Occipital lobe (tissue), 2 donors: ENCODE data around the gene NUP133. TPM values are rescaled to one million over a fixed set of nuclear protein-coding genes. Genes with fewer than 3 reads are reported as not detected.

Source experiments
- DNase-seq: peaks from one replicate; lab custom pipeline; 2025; lab: John Stamatoyannopoulos, UW
- total RNA-seq: library from RNA; depleted of rRNA; stranded (reverse); fragments of >200 nt; gene quantifications from one replicate; pipeline ENCODE4 v1.2.3, GENCODE V29; 2014

Gene NUP133
- total RNA-seq, 1 donor from 2014 or later, result 63.9 TPM

DNA sequence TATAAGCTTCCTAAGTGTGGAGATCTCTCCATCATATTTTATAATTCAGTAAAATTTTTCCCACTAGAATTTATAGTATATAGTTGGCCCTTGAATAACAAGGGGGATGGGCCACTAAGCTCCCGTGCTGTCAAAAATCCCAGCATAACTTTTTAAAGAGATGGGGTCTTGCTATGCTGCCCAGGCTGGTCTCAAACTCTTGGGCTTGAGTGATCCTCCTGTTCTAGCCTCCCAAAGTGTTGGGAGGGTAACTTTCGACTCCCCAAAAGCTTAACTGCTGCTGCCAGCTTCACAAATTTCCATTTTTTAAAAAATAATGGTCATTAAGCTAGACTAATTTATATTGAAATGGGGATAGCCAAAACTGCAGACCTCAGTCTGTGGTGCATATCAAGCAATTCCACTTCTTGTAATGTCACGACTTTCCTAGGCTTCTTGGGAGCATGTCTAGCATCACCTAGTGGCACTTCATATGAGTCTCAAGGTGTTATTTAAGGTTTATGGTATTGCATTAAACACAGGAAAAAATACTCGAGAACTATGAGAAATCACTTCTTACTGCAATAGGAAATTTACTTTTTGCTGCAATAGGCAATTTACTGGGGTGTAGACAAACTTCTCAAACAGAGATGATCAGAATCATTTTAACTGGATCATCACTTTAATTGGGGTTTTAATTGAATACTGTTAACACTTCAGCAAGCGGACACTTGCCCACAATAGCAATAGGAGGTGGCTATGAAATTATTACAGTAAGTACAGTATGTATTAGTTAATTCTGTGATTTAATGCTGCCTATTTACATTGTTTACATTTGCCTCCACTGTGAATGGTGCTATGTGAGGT is 55.0 kb downstream of the NUP133 start:
- DNase-seq, result no peak

DNA sequence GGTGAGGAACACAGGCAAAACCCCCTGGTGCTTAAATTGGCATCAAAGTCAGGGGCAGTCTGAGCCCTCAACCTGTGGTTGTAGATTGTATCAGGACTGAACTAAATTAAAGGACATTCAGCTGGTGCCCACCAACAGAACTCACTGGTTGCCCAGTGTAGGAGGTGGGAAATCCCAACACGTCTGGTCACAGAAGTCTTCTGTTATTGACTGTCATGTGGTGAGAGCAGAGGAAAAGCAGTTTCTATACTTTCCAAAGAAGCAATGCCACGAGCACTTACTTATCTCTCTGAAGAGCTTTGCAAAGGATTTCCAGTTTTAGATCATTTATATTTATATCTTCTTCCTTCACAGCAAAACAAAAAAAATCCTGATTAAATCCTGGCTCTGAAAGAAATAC is 59.3 kb downstream of the NUP133 start:
- DNase-seq, result no peak

DNA sequence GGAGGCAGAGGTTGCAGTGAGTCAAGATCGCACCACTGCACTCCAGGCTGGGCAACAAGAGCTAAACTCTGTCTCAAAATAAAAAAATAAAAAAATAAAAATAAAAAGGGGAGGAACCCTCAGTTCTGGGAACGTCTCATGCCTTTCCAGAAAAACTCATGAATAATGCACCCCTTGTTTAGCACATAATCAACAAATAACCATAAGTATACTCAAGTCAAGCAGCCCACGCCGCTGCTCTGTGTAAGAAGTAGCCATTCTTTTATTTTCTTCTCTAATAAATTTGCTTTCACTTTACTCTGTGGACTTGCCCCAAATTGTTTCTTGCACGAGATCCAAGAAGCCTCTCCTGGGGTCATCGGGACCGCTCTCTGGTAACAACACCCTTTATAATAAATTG is 59.8 kb downstream of the NUP133 start:
- no peak for DNase-seq

DNA sequence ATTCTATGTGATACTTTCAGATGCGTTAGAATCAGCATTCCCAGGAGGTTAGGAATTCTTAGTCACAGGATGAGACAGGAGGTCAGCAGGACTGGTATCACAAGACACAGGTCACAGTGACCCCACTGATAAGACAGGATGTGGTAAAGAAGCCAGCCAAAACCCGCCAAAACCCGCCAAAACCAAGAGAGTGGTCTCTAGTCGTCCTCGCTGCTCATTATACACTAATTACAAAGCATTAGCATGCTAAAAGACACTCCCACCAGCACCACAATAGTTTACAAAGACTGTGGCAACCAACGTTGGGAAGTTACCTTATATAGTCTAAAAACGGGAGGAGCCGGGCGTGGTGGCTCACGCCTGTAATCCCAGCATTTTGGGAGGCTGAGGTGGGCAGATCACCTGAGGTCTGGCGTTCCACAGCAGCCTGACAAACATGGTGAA is 60.3 kb downstream of the NUP133 start:
- DNase-seq, result no peak

DNA sequence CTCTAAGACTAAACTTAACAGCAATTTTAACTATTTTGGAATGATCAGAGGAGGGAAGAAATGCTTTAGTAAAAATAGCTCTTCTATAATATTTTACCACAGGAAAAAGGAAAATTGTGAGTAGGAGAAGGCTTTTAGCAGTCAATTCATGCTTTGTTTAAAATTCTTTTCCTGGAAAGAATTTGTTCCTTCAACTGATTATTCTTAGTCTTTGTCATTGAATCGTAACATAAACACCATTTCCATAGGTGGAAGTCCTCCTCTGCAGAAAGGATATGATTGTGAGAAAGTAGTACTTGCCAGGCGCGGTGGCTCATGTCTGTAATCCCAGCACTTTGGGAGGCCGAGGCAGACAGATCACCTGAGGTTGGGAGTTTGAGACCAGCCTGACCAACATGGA is 62.3 kb downstream of the NUP133 start:
- DNase-seq, result no peak

DNA sequence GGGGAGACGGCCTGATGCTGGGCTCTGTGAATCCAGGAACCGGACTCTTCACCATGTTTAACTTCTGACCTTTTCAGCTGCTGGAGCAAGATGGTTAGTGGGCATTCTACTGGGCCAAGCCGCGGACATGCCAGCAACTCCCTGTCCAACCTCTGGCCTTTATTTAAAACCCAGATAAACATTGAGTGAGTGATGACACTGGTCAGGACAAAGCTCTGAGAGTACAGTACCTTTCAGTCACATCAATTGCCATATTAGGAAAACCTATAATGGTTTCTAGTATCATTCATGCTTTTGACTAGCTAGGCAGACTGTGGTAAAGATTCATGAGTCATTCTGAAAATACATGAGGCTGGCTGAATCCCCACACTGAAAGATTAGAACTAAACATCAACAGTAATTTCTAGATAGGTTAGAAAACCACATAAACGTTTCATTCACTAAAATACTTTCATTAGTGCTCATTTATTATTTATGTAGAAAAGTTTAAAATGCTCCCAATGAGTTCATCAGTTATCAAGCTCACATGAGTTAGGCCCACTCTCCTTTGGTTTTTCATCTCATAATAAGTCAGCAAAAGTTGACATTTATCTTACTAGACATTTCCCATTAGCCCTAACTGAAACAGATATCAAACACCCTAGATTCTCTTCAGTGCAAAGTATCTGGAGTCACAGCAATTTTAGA is 67.1 kb downstream of the NUP133 start:
- no peak for DNase-seq

DNA sequence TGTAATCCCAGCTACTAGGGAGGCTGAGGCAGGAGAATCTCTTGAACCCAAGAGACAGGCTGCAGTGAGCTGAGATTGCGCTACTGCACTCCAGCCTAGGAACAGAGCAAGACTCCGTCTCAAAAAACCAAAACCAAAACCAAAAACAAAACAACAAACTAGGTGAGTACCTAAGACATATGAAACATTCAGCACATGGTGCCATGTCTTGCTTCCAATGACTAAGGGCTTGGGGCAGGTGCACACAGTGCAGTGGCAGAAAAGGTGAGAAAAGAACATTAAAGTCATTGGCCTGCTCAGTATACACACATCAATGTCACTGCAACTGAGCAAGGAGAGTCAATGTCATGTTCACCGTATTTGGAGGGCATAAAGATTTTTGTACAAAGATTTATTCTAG is 70.1 kb downstream of the NUP133 start:
- DNase-seq, result no peak

DNA sequence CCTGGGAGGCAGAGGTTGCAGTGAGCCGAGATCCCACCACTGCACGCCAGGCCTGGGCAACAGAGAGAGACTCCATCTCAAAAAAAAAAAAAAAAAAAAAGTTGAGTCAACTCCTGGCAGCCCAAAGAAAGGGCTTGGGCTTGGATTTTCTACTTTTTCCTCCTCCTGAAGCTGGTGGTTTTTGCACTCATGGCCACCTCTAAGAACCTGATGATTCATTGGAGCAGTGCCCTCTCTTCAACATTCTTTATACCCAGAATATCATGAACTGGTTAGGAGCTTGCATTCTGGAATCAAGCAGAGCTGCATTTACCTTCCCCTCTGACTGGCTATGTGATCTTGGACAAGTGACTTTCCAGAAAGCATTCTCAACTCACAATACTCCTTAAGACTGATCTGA is 70.7 kb downstream of the NUP133 start:
- no peak for DNase-seq

DNA sequence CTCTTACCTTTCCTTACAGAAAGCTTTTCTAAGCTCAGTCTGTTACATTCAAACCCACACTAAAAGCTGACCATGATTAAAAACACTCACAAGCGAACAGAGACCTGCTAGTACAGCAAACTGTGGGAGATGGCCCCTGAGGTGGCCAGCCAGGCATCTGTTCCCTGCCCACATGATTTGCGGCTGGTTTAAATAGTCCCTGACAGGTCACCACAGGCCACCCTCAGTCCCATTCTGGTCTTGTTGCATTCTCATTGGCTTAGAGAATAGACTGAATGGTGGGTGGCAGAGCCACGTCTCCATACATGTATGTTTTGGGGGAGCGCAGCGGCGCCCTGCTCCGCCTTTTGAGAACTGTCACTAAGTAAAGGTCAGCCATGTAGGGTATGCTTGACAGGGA is 71.9 kb downstream of the NUP133 start:
- DNase-seq, result no peak

DNA sequence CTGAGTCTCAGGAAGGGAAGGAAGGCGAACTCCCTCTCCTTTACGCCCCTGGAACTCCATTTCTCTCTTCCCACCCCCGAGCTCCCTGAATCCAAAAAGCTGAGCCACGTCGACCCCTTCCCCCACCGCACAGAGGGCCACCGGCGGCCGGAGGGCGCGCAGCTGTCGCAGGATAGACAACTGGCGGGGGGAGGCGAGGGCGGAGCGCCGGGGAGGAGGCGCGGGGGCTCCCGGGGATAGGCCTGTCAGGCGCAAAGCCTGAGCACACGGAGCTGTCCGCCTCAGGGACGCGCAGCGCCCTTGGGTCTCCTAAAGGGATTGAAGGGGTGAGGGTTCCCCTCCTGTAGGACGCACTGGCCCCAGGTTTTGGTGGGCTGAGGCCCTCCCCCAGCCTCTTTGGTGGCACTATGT is 73.5 kb downstream of the NUP133 start:
- DNase-seq, result no peak

DNA sequence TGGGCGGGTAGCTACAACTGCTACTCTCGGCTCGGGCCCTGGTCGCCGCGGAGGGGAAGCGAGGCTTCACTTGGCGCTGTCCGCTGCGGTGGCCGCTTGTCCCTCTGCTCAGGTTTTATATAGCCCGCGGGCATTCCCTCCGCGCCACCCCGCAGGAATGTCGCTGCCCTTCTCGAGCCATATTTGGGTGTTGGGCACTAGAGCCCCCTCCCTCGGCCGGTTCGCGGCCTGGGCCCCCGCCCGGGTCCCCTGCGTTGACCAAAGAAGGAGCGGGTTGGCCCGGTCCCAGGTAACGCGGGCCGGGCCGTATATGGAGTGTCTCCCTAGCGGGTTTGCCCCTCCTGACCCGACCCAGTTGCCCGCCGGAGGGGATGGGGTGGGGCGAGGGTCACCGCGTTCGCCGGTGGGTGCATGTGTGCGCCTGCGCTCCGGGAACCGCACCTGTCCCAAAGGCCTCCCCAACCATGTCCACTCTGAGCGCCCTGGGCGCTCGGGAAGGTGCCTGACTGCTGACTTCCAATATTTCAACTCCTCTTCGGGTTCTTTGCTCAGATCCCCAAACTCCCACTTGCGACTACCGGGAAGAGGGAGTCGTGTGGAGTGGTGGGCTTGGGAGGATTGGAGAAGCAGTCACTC is 74.0 kb downstream of the NUP133 start, which contains the start of gene ACTA1:
TSS of gene ACTA1 (minus strand) at position 90 of the 636 bp plus-strand sequence. CDS start 979 bp downstream, outside the sequence.
- DNase-seq, result no peak

DNA sequence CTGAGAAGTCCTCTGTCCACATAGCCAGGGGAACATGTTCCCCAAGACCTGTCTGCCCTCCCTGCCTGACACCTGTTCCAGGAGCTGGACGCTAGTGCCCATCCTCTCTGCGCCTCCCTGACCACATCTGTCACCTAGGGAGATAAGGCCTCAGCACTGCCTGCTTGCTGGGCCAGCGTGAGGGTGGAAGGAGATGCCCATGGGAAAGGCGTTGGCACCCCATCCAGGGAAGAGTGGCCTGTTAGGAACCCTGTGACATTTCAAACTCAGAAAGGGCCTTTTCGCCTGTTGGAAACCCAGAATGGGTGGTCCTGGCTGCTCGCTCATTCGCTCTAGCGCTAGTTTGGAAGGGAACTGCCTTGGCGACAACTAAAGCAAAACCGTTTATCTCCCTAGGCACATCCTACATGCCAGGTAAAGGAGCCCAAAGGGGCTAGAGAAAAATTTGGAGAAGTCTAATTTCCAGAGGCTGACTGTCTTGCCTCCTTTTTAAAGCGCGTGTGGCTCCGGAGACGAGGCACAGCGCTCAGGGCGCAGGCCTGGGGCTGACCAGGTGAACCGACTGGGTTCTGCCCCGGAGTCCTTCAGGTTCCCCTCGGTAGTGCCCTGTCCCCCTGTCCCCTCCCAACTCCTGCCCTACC is 74.7 kb downstream of the NUP133 start:
- no peak for DNase-seq

DNA sequence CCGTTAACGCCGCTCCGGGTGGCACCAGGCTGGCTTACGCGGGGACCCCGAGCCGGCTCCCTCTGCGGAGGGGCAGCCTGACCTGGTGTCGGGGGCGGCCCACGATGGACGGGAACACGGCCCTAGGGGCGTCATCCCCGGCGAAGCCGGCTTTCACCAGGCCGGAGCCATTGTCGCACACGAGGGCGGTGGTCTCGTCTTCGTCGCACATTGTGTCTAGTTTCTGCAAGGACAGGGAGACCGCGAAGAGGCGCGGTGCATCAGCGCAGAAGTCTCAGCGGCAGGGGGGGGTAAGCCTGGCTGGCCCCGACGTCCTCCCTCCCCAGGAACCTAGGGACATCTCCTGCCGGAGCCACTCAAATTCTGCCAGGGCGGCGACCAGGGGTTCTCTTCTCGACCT is 75.2 kb downstream of the NUP133 start:
- DNase-seq, result no peak

DNA sequence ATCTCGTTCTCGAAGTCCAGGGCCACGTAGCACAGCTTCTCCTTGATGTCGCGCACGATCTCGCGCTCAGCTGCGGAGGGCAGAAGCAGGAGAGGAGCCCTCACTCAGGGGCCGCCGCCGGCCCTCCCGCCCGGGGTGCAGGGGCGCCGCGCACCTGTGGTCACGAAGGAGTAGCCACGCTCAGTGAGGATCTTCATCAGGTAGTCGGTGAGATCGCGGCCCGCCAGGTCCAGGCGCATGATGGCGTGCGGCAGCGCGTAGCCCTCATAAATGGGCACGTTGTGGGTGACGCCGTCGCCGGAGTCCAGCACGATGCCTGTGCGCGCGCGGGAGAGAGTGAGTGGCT is 76.1 kb downstream of the NUP133 start:
- no peak for DNase-seq

DNA sequence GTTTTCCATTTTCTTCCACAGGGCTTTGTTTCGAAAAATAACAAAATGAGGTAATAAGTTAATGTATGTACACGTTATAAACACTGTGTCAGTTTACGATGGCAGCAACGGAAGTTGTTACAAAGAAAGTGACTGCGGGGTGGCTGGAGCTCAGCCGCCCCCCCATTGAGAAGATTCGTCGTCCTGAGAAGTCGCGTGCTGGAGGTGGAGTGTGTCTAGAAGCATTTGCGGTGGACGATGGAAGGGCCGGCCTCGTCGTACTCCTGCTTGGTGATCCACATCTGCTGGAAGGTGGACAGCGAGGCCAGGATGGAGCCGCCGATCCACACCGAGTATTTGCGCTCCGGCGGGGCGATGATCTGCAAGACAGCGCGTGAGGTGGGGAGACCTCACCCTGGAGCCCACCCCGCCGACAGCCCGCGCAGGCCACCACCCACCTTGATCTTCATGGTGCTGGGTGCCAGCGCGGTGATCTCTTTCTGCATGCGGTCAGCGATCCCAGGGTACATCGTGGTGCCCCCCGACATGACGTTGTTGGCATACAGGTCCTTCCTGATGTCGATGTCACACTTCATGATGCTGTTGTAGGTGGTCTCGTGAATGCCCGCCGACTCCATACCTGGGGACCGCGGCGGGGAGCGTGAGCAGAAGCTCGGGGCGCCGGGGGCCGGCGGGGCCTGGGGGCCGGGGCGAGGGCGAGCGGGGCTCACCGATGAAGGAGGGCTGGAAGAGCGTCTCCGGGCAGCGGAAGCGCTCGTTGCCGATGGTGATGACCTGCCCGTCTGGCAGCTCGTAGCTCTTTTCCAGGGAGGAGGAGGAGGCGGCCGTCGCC is 76.6 kb downstream of the NUP133 start:
- DNase-seq, result no peak

DNA sequence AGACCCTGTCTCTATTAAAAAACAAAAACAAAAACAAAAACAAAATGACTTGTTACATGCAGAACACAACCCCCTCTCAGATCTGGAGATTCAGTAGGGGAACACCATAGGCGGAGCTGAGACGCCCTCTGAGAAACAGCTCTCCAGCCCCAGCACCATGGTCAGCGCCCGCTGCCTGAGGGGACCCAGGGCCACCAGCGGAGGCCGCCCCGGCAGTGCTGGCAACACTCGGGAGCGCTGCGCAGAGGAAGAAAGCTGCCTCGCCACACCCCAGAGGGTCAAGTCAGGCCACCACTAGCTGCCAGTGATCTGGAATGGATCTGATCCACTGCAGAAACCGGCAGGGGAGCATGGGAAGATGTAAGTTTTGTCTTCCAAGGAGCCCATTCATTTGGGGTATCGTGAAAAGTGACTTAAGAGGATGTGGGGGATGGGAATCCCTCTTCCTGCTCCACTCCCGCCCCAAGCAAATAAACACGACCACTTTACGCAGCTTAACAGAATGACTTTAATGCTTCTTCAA is 77.3 kb downstream of the NUP133 start:
- no peak for DNase-seq

DNA sequence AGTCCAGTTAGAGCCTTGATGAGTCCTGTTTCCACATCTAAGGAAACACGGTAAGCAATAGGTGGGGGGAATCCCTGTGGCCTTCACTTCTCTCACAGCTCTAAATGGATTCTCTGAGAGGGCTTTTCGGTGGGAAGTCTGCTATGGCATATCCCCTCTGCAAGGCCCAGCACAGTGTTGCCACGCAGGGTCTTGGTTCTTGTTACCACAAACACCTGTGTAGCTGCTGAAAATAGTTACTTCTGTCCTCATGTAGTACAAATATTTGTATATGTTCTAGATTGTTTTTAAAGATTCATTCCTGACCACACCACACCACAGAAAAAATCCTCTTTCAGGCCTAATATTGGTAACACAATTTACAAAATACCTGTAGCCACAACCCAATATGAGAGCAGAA is 79.9 kb downstream of the NUP133 start:
- DNase-seq, result no peak

DNA sequence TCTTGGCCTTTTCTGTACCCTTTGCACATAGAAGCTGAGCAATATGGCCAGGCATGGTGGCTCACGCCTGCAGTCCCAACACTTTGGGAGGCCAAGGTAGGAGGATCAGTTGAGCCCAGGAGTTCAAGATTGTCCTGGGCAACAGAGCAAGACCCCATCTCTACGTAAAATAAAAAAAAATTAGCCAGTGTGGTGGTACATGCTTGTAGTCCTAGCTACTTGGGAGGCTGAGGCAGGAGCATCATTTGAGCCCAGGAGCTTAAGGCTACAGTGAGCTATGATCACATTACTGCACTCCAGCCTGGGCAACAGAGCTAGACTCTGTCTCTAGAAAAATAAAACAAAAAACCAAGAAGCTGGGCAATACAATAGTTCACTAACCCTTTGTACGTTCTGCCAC is 80.6 kb downstream of the NUP133 start:
- DNase-seq, result no peak

DNA sequence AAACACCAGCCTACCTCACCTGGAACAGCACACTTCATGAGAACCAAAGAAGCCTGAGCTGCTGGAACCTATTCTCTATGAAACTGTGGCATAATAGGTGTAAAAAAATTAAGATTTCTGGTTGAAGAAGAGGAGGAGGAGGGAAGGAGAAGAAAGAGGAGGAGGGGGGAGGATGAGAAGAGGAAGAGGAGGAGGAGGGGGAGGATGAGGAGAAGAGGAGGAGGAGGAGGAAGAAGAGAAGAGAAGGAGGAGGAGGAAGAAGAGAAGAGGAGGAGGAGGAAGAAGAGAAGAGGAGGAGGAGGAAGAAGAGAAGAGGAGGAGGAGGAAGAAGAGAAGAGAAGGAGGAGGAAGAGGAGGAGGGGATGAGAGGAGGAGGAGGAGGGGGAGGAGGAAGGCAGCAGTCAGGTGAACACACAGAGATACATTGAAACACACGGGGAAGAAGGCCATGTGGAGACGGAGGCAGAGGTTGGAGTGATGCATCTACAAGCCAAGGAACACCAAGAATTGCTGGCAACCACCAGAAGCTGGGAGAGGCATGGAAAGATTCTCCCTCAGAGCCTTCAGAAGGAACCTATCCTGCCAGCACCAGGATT is 82.5 kb downstream of the NUP133 start:
- DNase-seq, result no peak

DNA sequence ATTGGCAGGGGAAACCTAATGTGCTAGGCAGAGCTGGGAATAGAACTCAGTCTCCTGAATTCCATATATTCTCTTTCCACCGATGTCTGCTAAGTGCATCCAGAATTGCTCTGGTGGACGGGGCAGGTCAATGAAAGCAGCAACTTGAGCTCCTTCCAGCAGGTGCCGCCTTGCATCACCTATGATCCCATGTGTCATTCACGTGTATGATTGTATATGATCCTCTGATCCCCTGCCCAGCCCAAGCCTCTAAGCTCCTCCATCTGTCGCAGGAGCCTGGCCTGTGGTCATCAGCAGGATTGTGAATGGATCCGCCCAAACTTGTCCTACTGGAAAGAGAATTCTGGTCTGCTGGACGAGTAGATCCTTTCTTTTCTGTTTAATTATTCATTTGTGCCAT is 87.4 kb downstream of the NUP133 start:
- no peak for DNase-seq
